Naive B cell (primary cell): Measurements from ENCODE around the gene LAT. TPM values are rescaled to one million over a fixed set of nuclear protein-coding genes. Genes with fewer than 3 reads are reported as not detected.

Experiments
- ATAC-seq, 2 donors: fragments of 150-1000 bp; cut with Tn5 transposase; 2 replicates each; pipeline ENCODE4 v1.10.0; 2021; ENCODE audit warnings: low read depth in 2 of 2, mild to moderate bottlenecking in 2 of 2, moderate library complexity in 2 of 2
- DNase-seq: peaks from one replicate; pipeline ENCODE4 v3.0.0; 2022
- H3K27ac Mint-ChIP-seq, 6 donors: one replicate each; pipeline ENCODE4 v1.8.0; 2020 to 2022; ENCODE audit warnings: mild to moderate bottlenecking in 6 of 6, mixed read lengths in 6 of 6, moderate library complexity in 5 of 6, inconsistent platforms in 2 of 6
- H3K27me3 Mint-ChIP-seq, 3 donors: one replicate each; pipeline ENCODE4 v1.8.0; 2021 to 2022; ENCODE audit warnings: mixed read lengths in 3 of 3, mild to moderate bottlenecking in 1 of 3
- H3K36me3 Mint-ChIP-seq, 2 donors: one replicate each; pipeline ENCODE4 v1.8.0; 2020 to 2022; ENCODE audit warnings: mixed read lengths in 2 of 2, inconsistent platforms in 1 of 2, mild to moderate bottlenecking in 1 of 2
- H3K4me1 Mint-ChIP-seq, 3 donors: one replicate each; pipeline ENCODE4 v1.8.0; 2020 to 2022; ENCODE audit warnings: mixed read lengths in 3 of 3, inconsistent platforms in 1 of 3, mild to moderate bottlenecking in 1 of 3, moderate library complexity in 1 of 3
- H3K4me3 Mint-ChIP-seq, 8 donors: one replicate each; pipeline ENCODE4 v1.8.0; 2020 to 2022; ENCODE audit warnings: mild to moderate bottlenecking in 8 of 8, mixed read lengths in 8 of 8, moderate library complexity in 8 of 8, inconsistent platforms in 2 of 8
- H3K9me3 Mint-ChIP-seq, 7 donors: one replicate each; pipeline ENCODE4 v1.8.0; 2020 to 2022; ENCODE audit warnings: mixed read lengths in 7 of 7, mild to moderate bottlenecking in 5 of 7, inconsistent platforms in 2 of 7, moderate library complexity in 1 of 7
- polyA plus RNA-seq, 6 donors: library from polyadenylated mRNA; unstranded; fragments of 300-500 nt; fragmentation: Illumina TruSeq; gene quantifications; one replicate each; pipeline ENCODE4 v1.2.3, GENCODE V29; 2021; ENCODE audit warnings: low read depth in 6 of 6

The LAT gene
- polyA plus RNA-seq, 6 donors from 2014 or later, result 0.29 to 3.7 (median 1.6) TPM

DNA sequence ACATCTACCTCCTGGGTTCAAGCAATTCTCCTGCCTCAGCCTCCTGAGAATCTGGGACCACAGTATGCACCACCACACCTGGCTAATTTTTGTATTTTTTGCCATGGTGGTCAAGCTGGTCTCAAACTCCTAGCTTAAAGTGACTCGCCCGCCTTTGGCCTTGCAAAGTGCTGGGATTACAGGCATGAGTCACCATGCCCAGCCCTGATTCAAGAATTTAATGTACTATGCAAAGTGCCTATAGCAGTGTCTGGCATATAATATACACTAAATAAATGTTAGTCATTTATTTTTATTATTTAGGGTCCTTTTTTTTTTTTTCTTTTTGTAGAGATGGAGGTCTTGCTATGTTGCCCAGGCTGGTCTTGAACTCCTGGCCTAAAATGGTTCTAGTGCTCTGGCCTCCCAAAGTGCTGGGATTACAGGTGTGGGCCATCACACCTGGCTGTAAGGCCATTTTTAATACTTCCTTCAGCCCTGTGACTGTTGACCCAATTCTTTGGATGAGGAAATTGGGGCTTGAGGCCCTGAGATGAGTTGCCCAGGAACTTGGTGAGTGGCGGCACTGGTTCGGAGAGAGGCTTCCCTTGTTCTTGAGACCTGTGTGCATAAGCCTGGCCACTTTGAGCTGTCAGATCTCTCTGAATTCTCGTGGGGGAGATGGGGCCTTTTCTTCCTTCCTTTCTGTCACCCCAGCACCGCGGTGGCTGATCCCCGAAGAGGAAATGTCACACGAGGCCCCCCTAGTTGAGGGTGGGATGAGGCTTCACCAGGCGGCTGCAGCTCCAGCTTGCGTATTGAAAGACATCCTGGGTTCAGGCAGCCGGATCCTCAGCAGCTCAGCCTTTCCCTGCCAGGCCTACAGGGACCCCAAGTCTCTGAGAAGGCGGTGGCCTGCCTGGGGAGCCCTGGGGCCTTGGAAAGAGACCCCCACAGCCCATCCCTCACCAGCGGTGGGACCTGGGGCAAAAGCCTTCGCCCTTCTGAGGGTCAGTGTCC lies 38.7 kb downstream of the LAT start:
- ATAC-seq, result no peak
- Mint-ChIP-seq H3K4me1 (no peaks in the 10 kb centered on the region), H3K36me3 (no peaks in the 10 kb centered on the region), H3K27me3 (peaks cover 9 to 19% (median 19%) of the 10 kb centered on the region in 3 donors), H3K27ac (no peak overlapping the region), H3K9me3 (no peaks in the 10 kb centered on the region), H3K4me3 (no peak overlapping the region)
- no peak for DNase-seq

DNA sequence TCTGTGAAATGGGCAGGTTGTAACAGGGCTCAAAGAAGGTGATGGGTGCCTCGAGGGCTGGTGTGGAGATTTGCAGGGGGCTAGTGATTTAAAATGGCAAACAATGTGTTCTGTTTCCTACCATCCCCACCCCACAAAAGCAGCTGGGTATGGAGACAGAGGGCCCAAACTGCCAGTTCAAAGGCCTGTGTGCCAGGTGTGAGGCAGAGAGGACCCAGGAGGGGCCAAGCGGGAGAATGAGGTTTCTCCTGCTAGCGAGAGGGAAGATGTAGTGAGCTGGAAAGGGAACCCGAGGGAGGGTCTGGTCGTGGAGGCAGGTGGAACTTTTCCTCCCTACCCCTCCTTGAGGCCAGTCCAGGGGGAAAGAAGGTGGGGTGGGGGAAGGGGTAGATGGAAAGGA lies 39.4 kb downstream of the LAT start:
- DNase-seq (no peak), ATAC-seq (no peak)
- Mint-ChIP-seq H3K27me3 (peaks cover 9 to 19% (median 19%) of the 10 kb centered on the region in 3 donors), H3K9me3 (no peaks in the 10 kb centered on the region), H3K4me1 (no peaks in the 10 kb centered on the region), H3K4me3 (no peak overlapping the region), H3K27ac (no peak overlapping the region), H3K36me3 (no peaks in the 10 kb centered on the region)

DNA sequence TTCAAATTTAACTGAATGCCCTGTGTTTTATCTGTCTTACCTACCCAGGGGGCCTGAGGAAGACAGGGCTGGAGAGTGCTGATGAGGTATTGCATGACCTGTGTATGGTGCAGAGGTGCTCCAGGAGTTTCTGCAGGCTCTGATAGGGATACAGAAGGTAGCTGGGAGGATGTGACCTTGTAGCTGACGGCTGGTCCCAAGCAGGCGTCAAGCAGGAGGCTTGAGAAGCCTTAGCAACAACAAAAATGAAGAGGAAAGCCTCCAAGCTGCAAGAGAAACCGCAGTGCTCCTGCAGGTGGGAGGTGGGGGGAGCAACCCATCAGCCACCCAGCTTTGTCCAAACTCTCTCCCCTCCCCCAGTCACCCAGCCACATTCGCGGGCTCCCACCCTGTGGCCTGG lies 40.4 kb downstream of the LAT start:
- Mint-ChIP-seq H3K4me3 (no peak overlapping the region), H3K4me1 (no peaks in the 10 kb centered on the region), H3K27ac (no peak overlapping the region), H3K27me3 (peaks cover 9 to 19% (median 19%) of the 10 kb centered on the region in 3 donors), H3K36me3 (no peaks in the 10 kb centered on the region), H3K9me3 (no peaks in the 10 kb centered on the region)
- DNase-seq (no peak), ATAC-seq (no peak)

DNA sequence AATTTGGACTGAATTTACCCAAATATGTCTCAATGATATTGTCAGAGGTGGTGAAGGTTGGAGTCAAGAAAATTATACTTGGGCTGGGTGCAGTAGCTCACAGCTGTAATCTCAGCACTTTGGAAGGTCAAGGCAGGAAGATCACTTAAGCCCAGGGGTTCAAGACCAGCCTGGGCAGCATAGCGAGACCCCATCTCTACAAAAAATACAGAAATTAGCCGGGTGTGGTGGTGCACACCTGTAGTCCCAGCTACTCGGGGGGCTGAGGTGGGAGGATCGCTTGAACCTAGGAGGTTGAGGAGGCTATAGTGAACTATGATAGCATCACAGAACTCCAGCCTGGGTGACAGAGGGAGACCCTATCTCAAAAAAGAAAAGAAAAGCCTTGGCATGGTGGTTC lies 40.9 kb downstream of the LAT start:
- H3K4me1 Mint-ChIP-seq, result no peaks in the 10 kb centered on the region
- H3K27ac Mint-ChIP-seq, result no peak overlapping the region
- no peak for DNase-seq
- ATAC-seq, result no peak
- H3K27me3 Mint-ChIP-seq, result peaks cover 9 to 19% (median 19%) of the 10 kb centered on the region in 3 donors
- no peaks in the 10 kb centered on the region for H3K36me3 Mint-ChIP-seq
- no peak overlapping the region for H3K4me3 Mint-ChIP-seq
- H3K9me3 Mint-ChIP-seq, result no peaks in the 10 kb centered on the region

DNA sequence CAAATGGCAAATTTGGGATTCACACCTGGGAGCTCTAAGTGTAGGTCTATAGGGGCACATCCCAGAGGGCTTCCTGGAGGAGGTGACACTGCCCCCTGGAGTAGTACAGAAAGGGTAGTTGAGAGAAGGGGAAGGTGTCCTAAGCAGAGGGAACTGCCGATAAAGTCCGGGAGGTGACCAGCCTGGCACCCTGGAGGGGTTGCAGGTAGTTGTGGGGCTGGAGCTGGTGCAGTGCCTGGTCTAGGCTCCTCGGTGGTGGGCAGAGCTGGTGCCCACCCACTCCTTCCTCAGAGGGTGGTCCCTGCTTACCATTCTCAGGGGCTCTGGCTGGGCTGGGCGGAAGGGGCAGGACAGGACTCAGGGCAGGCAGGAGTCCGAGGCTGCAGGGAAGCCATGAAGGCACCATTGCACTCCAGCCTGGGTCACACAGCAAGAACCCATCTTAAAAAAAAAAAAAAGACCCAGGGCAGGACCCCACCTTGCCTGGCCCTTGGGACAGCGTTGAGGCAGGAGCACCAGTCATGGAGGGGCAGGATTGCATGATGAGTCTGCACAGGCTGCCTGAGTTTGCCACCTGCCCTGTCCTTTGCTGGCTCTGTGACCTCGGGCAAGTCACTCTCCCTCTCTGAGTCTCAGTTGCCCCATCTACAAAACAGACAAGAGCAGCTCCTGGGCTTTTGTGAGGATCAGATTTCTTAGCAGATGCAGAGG lies 43.8 kb downstream of the LAT start:
- no peaks in the 10 kb centered on the region for H3K36me3 Mint-ChIP-seq
- DNase-seq (no peak), ATAC-seq (no peak)
- no peaks in the 10 kb centered on the region for H3K9me3 Mint-ChIP-seq
- H3K27ac Mint-ChIP-seq, result peak overlapping the region in 2 of 6 donors; percentile 16 to 67
- peaks cover 4 to 18% (median 17%) of the 10 kb centered on the region in 3 donors for H3K27me3 Mint-ChIP-seq
- peak overlapping the region in 1 of 8 donors; percentile 41 for H3K4me3 Mint-ChIP-seq
- H3K4me1 Mint-ChIP-seq, result no peaks in the 10 kb centered on the region

DNA sequence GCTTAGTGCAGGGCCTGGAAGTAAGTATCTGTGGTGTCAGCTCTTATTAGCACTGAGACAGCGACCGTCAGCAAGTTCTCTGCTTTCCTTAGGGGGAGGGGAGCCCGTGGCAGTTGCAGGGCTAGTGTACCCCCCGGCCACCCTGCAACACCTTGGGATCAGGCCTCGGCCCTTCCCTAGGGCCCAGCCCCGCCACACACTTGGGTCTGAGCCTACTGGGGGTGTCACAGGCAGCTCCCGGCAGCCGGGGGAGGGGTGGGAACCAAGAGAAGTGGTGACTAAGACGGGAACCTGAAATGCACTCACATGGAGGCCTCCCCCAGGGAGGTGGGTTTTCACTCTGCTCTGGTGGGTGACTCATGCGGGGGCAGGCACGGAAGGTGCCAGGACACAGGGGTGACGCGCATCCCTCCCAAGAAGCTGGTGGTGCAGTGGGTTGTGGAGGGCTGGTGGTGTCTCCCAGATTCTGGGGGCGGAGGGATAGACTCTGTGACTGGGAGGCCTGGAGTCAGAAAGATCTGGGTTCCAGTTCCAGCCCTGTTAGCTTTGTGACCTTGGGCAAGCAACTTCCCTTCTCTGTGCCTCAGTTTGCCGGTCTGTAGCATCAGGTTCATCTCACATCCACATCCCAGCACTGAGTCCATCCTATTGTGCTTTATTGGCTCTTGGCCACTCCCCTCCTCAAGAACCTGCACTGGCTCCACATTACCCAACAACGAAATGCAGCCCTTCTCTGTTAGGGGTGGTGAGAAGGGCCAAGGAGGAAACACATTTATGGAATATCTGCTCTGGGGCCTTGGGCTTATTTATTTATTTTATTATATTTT lies 44.5 kb downstream of the LAT start:
- Mint-ChIP-seq H3K27me3 (peaks cover 1 to 11% (median 9%) of the 10 kb centered on the region in 3 donors), H3K9me3 (no peaks in the 10 kb centered on the region), H3K4me1 (no peaks in the 10 kb centered on the region), H3K4me3 (peak overlapping the region in 1 of 8 donors; percentile 41), H3K27ac (peak overlapping the region in 1 of 6 donors; percentile 86), H3K36me3 (no peaks in the 10 kb centered on the region)
- no peak for ATAC-seq
- no peak for DNase-seq

DNA sequence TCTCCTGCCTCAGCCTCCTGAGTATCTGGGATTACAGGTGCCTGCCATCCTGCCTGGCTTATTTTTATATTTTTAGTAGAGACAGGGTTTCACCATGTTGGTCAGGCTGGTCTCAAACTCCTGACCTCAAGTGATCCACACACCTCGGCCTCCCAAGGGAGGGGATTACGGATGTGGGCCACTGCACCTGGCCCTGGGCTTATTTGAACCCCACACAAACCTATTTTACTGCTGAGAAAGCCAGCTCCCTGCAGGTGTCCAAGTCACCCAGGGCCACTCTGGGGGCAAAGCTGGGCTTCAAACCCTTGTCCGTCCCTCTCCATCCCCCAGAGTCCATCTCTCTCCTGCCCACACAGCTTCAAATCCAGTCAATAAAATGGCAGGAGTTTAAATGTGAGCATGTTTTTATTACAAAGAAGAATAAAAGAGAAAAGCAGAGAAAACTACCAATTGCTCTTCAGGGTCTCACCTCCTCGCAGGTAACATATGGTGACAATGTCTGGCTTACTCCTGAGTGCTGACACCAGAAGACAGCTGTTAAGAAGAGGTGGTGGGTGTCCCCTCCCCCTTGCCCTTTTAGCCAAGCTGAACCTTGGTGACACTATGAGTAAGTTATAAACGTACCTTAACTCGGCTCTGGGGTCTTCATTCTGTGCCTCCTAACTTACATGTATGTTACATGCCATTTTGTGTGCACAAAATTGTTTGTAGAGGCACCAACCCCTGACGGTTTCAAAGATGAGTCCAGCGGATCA lies 45.4 kb downstream of the LAT start:
- DNase-seq, result no peak
- H3K4me1 Mint-ChIP-seq, result no peaks in the 10 kb centered on the region
- ATAC-seq, result no peak
- no peaks in the 10 kb centered on the region for H3K9me3 Mint-ChIP-seq
- H3K4me3 Mint-ChIP-seq, result peak overlapping the region in 1 of 8 donors; percentile 1
- no peaks in the 10 kb centered on the region for H3K36me3 Mint-ChIP-seq
- peak overlapping the region in 1 of 6 donors; percentile 65 for H3K27ac Mint-ChIP-seq
- H3K27me3 Mint-ChIP-seq, result peaks cover 0 to 7% (median 6%) of the 10 kb centered on the region in 3 donors

Other genes starting within 250 kb of the LAT start
- gene NPIPB9, start 233.3 kb upstream of the LAT start, polyA plus RNA-seq, result 1 to 10 TPM in 1 of 6 donors, under 1 TPM in 4, not detected in 1; 0.29 to 1.1 (median 0.64) TPM
- gene ATXN2L, start 162.1 kb upstream of the LAT start, polyA plus RNA-seq, result 10 to 100 TPM in 5 of 6 donors, 1 to 10 TPM in 1; 3.6 to 38.2 (median 20.0) TPM
- gene TUFM, start 138.7 kb upstream of the LAT start, polyA plus RNA-seq, result 100 to 1,000 TPM; 123 to 231 (median 129) TPM
- 1 to 10 TPM in 5 of 6 donors, under 1 TPM in 1; 1.00 to 4.7 (median 2.7) TPM for gene SH2B1, start 121.2 kb upstream of the LAT start, polyA plus RNA-seq
- gene ATP2A1, start 106.6 kb upstream of the LAT start, polyA plus RNA-seq, result not detected
- gene RABEP2, start 59.8 kb upstream of the LAT start, polyA plus RNA-seq, result 10 to 100 TPM in 5 of 6 donors, 1 to 10 TPM in 1; 6.9 to 40.4 (median 21.2) TPM
- 100 to 1,000 TPM; 280 to 597 (median 354) TPM for gene CD19, start 53.1 kb upstream of the LAT start, polyA plus RNA-seq
- 10 to 100 TPM; 17.8 to 32.2 (median 24.2) TPM for gene NFATC2IP, start 34.1 kb upstream of the LAT start, polyA plus RNA-seq
- 10 to 100 TPM; 11.4 to 29.9 (median 19.0) TPM for gene SPNS1, start 10.3 kb upstream of the LAT start, polyA plus RNA-seq